IMR-90 (cell line): Measurements from ENCODE around the gene SV2C. TPM values are rescaled to one million over a fixed set of nuclear protein-coding genes. Genes with fewer than 3 reads are reported as not detected.

ENCODE experiments used
- ATAC-seq: fragments of 200-7000 bp; cut with Tn5 transposase; 2 replicates; pipeline ENCODE4 v1.9.1; 2020; ENCODE audit warnings: low read depth, mild to moderate bottlenecking, moderate library complexity
- BruUV-seq: library from RNA; stranded (reverse); fragments of 400-500 nt; replicated peaks from 2 replicates; lab custom pipeline; 2021; lab: Mats Ljungman, UMichigan
- CTCF ChIA-PET: fragments of 300-600 bp; formaldehyde crosslinking; extraction: SDS; loops from one replicate; lab custom pipeline; 2021; ENCODE audit warnings: antibody characterized with exemption; lab: Yijun Ruan, JAX
- POLR2A ChIA-PET: fragments of 300-600 bp; sonication (Branson Sonifier 250); formaldehyde crosslinking; loops from one replicate; lab custom pipeline; 2022; ENCODE audit warnings: antibody characterized with exemption; ENCODE audit not compliant: unreplicated experiment; lab: Charles Lee
- DNase-seq: peaks from one replicate; pipeline ENCODE4 v3.0.0; 2013
- H2AFZ ChIP-seq: replicated peaks from 2 replicates; pipeline ENCODE3; 2013; ENCODE audit warnings: low read length, mild to moderate bottlenecking; ENCODE audit not compliant: poor library complexity
- H2AK5ac ChIP-seq: 2 replicates; pipeline ENCODE4 v1.6.1; 2013; ENCODE audit warnings: low read depth, low read length, inconsistent platforms
- H2AK9ac ChIP-seq: replicated peaks from 2 replicates; pipeline ENCODE3; 2013; ENCODE audit warnings: mild to moderate bottlenecking, low read depth, low read length, moderate library complexity; ENCODE audit not compliant: poor library complexity
- H2BK120ac ChIP-seq: 2 replicates; pipeline ENCODE4 v1.6.1; 2013; ENCODE audit warnings: low read depth, low read length, inconsistent platforms
- H2BK15ac ChIP-seq: 3 replicates; pipeline ENCODE4 v1.6.1; 2013; ENCODE audit warnings: low read depth, low read length, inconsistent platforms
- H2BK20ac ChIP-seq: 2 replicates; pipeline ENCODE4 v1.6.1; 2013; ENCODE audit warnings: low read depth, mild to moderate bottlenecking, inconsistent platforms, low read length, moderate library complexity
- H2BK5ac ChIP-seq: 2 replicates; pipeline ENCODE4 v1.6.1; 2013; ENCODE audit warnings: mild to moderate bottlenecking, low read depth, low read length, inconsistent platforms; ENCODE audit not compliant: poor library complexity, severe bottlenecking
- H3K14ac ChIP-seq: replicated peaks from 2 replicates; pipeline ENCODE4 v1.6.1; 2013; ENCODE audit warnings: low read depth, low read length, inconsistent platforms
- H3K18ac ChIP-seq: 2 replicates; pipeline ENCODE4 v1.6.1; 2013; ENCODE audit warnings: low read depth, low read length, control low read depth
- H3K23ac ChIP-seq: 2 replicates; pipeline ENCODE4 v1.6.1; 2013; ENCODE audit warnings: low read depth, low read length, inconsistent platforms
- H3K27ac ChIP-seq: 2 replicates; pipeline ENCODE4 v1.5.1; 2013; ENCODE audit warnings: mild to moderate bottlenecking, control low read depth, low read length; ENCODE audit not compliant: insufficient read depth
- H3K27me3 ChIP-seq: 2 replicates; pipeline ENCODE4 v1.6.1; 2013; ENCODE audit warnings: low read length; ENCODE audit not compliant: control insufficient read depth, insufficient read depth
- H3K36me3 ChIP-seq: 2 replicates; pipeline ENCODE4 v1.6.1; 2013; ENCODE audit warnings: low read length, mixed read lengths; ENCODE audit not compliant: control insufficient read depth, insufficient read depth
- H3K4ac ChIP-seq: 2 replicates; pipeline ENCODE4 v1.6.1; 2013; ENCODE audit warnings: low read depth, low read length, inconsistent platforms
- H3K4me1 ChIP-seq: 2 replicates; pipeline ENCODE4 v1.6.1; 2013; ENCODE audit warnings: low read length, mixed read lengths; ENCODE audit not compliant: control insufficient read depth, insufficient read depth
- H3K4me2 ChIP-seq: 2 replicates; pipeline ENCODE4 v1.6.1; 2013; ENCODE audit warnings: low read depth, mild to moderate bottlenecking, control low read depth, low read length, moderate library complexity
- H3K4me3 ChIP-seq: 2 replicates; pipeline ENCODE4 v1.5.1; 2013; ENCODE audit warnings: low read depth, mild to moderate bottlenecking, control low read depth, low read length, moderate library complexity; ENCODE audit not compliant: insufficient read depth
- H3K56ac ChIP-seq: 2 replicates; pipeline ENCODE4 v1.6.1; 2013; ENCODE audit warnings: low read length, inconsistent platforms; ENCODE audit not compliant: insufficient read depth; ENCODE audit errors: extremely low read depth
- H3K79me1 ChIP-seq, 2 experiments: 2 replicates each; pipeline ENCODE4 v1.6.1; 2013; ENCODE audit warnings: low read length in 2 of 2, inconsistent platforms in 1 of 2, low read depth in 1 of 2
- H3K9ac ChIP-seq: 2 replicates; pipeline ENCODE4 v1.6.1; 2013; ENCODE audit warnings: low read depth, low read length, control low read depth
- H3K9me1 ChIP-seq: 2 replicates; pipeline ENCODE4 v1.6.1; 2013; ENCODE audit warnings: low read length, inconsistent platforms; ENCODE audit not compliant: insufficient read depth
- H3K9me3 ChIP-seq: 2 replicates; pipeline ENCODE4 v1.6.1; 2013; ENCODE audit warnings: low read length; ENCODE audit not compliant: control insufficient read depth, insufficient read depth
- H4K20me1 ChIP-seq: 2 replicates; pipeline ENCODE4 v1.6.1; 2013; ENCODE audit warnings: low read length, inconsistent platforms; ENCODE audit not compliant: insufficient read depth
- H4K5ac ChIP-seq: 2 replicates; pipeline ENCODE4 v1.6.1; 2013; ENCODE audit warnings: mild to moderate bottlenecking, low read depth, low read length, control low read depth
- H4K8ac ChIP-seq, 2 experiments: 2 replicates each; pipeline ENCODE4 v1.6.1; 2013; ENCODE audit warnings: low read depth in 2 of 2, low read length in 2 of 2, control low read depth in 1 of 2, inconsistent platforms in 1 of 2
- H4K91ac ChIP-seq: 2 replicates; pipeline ENCODE4 v1.6.1; 2013; ENCODE audit warnings: low read depth, low read length, inconsistent platforms; ENCODE audit not compliant: insufficient read depth
- BHLHE40 ChIP-seq: fragments of 150-350 bp; IDR thresholded peaks from 2 replicates; pipeline ENCODE4 v1.6.1; 2016; ENCODE audit warnings: mild to moderate bottlenecking, low read depth, low read length
- CEBPB ChIP-seq: IDR thresholded peaks from 2 replicates; pipeline ENCODE4 v1.6.1; 2012; ENCODE audit warnings: low read depth, low read length, improper control_type of control experiment
- CHD1 ChIP-seq: IDR thresholded peaks from 2 replicates; pipeline ENCODE4 v1.6.1; 2012; ENCODE audit warnings: low read depth, low read length, improper control_type of control experiment
- MAFK ChIP-seq: IDR thresholded peaks from 2 replicates; pipeline ENCODE4 v1.6.1; 2012; ENCODE audit warnings: low read depth, low read length, improper control_type of control experiment
- MXI1 ChIP-seq: IDR thresholded peaks from 2 replicates; pipeline ENCODE4 v1.6.1; 2012; ENCODE audit warnings: low read depth, mild to moderate bottlenecking, low read length, moderate library complexity, borderline replicate concordance
- NFE2L2 ChIP-seq: fragments of 150-350 bp; IDR thresholded peaks from 2 replicates; pipeline ENCODE4 v1.6.1; 2016; ENCODE audit warnings: low read depth, mild to moderate bottlenecking, low read length
- WGBS, 2 experiments: methylation state at CpG; one replicate each; pipeline versions ENCODE4 v1.1.5 to v1.1.7; 2013; ENCODE audit warnings: missing lambda C conversion rate in 2 of 2; ENCODE audit not compliant: insufficient read length in 1 of 2; ENCODE audit errors: extremely low coverage in 2 of 2; 5-methylcytosine and 5-hydroxymethylcytosine counted together
- dilution Hi-C: fragments of 300-500 bp; cut with HindIII; formaldehyde crosslinking; loops from one replicate; pipeline ENCODE4 v1.14.3; 2018; ENCODE audit warnings: low sequenced_read_pairs; ENCODE audit not compliant: unreplicated experiment
- in situ Hi-C: fragments of 300-500 bp; cut with MboI; formaldehyde crosslinking; loops from 3 replicates; pipeline ENCODE4 v1.14.3; 2019; ENCODE audit warnings: low sequenced_read_pairs, inconsistent platforms, mixed read lengths
- intact Hi-C: fragments of 100-400 bp; cut with micrococcal nuclease; formaldehyde crosslinking; loops from 2 replicates; pipeline ENCODE4 v1.10.0; 2022
- polyA plus RNA-seq, 3 experiments: library from polyadenylated mRNA; depleted of rRNA; stranded (reverse); fragments of >200 nt; gene quantifications; 2 replicates each; pipeline ENCODE4 v1.2.3, GENCODE V29; 2012; ENCODE audit warnings: low replicate concordance in 1 of 3
- total RNA-seq: library from RNA; depleted of rRNA; stranded (reverse); fragments of >200 nt; gene quantifications from 2 replicates; pipeline ENCODE4 v1.2.3, GENCODE V29; 2012
- TF ChIP-seq, protein P1 (sequence below): fragments of 150-350 bp; IDR thresholded peaks from 2 replicates; pipeline ENCODE4 v1.6.1; 2016; ENCODE audit warnings: low read depth, mild to moderate bottlenecking, low read length, moderate library complexity, borderline replicate concordance
- TF ChIP-seq, protein P2 (sequence below): fragments of 150-350 bp; IDR thresholded peaks from 2 replicates; pipeline ENCODE4 v1.6.1; 2017; ENCODE audit warnings: mild to moderate bottlenecking, antibody characterized with exemption, low read length, low read depth

SV2C gene
- total and polyA plus RNA-seq, 2 of the 4 experiments (the other 2 are of a cell fraction), result not detected

DNA sequence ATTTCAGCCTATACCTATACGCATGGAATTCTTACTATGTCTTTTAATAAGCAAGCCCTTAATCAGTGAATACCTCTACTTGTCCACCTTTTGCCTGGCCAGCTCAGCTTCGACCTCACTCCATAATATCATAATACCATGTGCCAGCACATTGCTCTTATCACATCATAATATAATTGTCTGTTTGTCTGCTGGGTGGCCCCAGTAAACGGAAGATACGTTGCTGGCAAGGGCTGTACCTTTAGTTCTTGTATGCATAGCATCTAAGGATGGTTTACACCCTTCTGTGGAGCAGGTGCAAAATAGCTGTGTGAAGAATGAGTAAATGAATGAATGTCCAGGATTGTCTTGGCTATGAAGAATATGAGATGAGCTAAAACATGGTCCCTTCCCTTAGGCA, 29.9 kb downstream of the SV2C start:
- in situ Hi-C loops (no loop called here), intact Hi-C loops (no loop called here), dilution Hi-C loops (no loop called here)
- Histone ChIP-seq H3K4ac (no peak overlapping the region), H2BK5ac (no peak overlapping the region), H3K27me3 (no peaks in the 10 kb centered on the region), H2BK20ac (no peak overlapping the region), H3K4me1 (no peaks in the 10 kb centered on the region), H3K23ac (no peak overlapping the region), H3K9ac (no peak overlapping the region), H3K4me2 (no peak overlapping the region), H3K27ac (no peak overlapping the region), H3K9me3 (no peaks in the 10 kb centered on the region), H4K5ac (no peak overlapping the region), H3K14ac (no peak overlapping the region), H3K18ac (no peak overlapping the region), H2AK5ac (no peak overlapping the region), H4K8ac (no peak overlapping the region), H2AFZ (no peak overlapping the region), H2BK120ac (no peak overlapping the region), H3K56ac (no peak overlapping the region), H4K91ac (no peak overlapping the region), H2AK9ac (no peak overlapping the region), H3K36me3 (no peaks in the 10 kb centered on the region), H2BK15ac (no peak overlapping the region), H4K20me1 (no peaks in the 10 kb centered on the region), H3K4me3 (no peak overlapping the region), H3K79me1 (no peaks in the 10 kb centered on the region), H3K9me1 (no peaks in the 10 kb centered on the region)
- WGBS, 2 experiments, result 20% methylated on average over 1 of the region's 4 CpGs; no CpG with 5 or more reads in 1 of the 2 experiments
- ATAC-seq (no peak), DNase-seq (no peak)
- ChIA-PET POLR2A (no interaction called here), CTCF (no interaction called here)
- BruUV-seq, result no TSS peak
- TF ChIP-seq BHLHE40 (no peak), CHD1 (no peak), CEBPB (no peak), NFE2L2 (no peak), MXI1 (no peak), MAFK (no peak)
- TF ChIP-seq, protein P1, sequence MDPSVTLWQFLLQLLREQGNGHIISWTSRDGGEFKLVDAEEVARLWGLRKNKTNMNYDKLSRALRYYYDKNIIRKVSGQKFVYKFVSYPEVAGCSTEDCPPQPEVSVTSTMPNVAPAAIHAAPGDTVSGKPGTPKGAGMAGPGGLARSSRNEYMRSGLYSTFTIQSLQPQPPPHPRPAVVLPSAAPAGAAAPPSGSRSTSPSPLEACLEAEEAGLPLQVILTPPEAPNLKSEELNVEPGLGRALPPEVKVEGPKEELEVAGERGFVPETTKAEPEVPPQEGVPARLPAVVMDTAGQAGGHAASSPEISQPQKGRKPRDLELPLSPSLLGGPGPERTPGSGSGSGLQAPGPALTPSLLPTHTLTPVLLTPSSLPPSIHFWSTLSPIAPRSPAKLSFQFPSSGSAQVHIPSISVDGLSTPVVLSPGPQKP, result no peak
- TF ChIP-seq, protein P2, sequence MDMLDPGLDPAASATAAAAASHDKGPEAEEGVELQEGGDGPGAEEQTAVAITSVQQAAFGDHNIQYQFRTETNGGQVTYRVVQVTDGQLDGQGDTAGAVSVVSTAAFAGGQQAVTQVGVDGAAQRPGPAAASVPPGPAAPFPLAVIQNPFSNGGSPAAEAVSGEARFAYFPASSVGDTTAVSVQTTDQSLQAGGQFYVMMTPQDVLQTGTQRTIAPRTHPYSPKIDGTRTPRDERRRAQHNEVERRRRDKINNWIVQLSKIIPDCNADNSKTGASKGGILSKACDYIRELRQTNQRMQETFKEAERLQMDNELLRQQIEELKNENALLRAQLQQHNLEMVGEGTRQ, result no peak
